Measurements from ENCODE around the gene TBL2. TPM values are rescaled to one million over a fixed set of nuclear protein-coding genes. Genes with fewer than 3 reads are reported as not detected.
"Not testable (repeated sequence)": the region's sequence is repeated elsewhere in the genome, so short reads cannot be mapped to it uniquely, and the experiment has no call there.

The TBL2 gene
- polyA plus RNA-seq, 4 donors = 38.9 to 46.2 (median 41.1) TPM

DNA sequence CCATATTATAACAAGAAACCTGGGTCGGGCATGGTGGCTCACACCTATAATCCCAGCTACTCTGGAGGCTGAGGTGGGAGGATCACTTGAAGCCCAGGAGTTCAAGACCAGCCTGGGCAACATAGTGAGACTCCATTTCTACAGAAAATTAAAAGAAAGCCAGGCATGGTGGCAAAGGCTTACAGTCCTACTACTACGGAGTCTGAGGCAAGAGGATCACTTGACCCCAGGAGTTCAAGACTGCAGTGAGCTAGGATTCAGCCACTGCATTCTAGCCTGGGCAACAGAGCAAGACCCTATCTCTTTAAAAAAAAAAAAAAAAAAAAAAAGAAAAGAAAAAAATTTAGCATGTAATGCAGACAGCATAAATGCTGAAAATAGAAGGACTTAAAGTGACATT lies 39.9 kb downstream of the TBL2 start:
- DNase-seq (ENCODE audit: low read depth in 4 of 4, low spot score in 3 of 4) = not testable (repeated sequence)

DNA sequence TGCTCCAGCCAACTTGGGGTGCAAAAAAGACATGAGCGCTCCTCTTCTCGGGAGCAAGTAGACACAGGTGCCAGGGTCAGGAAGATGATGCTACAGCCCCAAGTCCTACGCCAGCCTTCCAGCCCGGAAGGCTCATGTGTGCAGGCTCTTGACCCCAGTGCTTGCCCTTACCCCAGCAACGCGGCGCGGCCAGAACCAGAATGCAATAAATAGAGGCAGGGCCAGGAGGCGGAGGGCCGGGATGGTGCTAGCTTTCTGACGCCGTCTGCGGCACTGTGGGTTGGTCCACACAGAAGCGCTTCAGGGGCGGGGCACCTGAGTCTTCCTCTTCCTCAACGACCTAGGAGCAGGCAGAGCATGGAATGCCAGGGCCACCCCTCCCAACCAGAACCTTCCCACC lies 41.3 kb downstream of the TBL2 start:
- no peak for DNase-seq (ENCODE audit: low read depth in 4 of 4, low spot score in 3 of 4)

DNA sequence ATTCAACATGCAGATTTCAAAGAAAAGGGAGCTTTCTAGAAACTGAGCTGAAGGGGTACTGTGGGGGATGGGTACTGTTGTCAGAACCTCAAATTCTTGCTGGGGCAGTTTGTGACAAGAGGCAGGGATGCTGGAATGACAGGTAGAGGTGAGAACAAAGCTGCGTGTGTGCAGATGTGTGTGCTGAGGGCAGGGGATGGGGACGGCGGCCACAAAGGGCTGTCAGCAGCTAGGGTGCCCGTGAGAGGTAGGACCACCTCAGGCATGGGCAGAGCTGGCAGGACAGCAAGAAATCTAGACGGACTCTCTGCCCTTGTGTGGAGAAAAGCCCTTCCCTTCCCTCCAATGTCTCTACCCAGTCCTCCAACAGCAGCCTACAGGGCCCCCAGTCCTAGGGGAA lies 41.9 kb downstream of the TBL2 start:
- no peak for DNase-seq (ENCODE audit: low read depth in 4 of 4, low spot score in 3 of 4)

DNA sequence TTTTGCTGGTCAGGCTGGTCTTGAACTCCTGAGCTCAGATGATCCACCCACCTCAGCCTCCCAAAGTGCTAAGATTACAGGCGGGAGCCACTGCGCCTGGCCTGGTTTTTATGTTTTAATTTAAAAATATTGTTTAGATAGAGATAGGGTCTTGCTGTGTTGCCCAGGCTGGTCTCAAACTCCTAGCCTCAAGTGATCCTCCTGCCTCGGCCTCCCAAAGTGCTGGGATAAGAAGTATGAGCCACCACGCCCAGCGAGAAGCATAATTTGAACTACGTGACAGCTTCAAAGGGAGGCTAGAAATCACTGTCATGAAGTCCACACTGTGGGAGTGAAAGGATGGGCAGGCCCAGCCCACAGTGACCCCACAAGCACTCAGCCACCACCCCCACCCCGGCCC lies 42.5 kb downstream of the TBL2 start:
- not testable (repeated sequence) for DNase-seq (ENCODE audit: low read depth in 4 of 4, low spot score in 3 of 4)

DNA sequence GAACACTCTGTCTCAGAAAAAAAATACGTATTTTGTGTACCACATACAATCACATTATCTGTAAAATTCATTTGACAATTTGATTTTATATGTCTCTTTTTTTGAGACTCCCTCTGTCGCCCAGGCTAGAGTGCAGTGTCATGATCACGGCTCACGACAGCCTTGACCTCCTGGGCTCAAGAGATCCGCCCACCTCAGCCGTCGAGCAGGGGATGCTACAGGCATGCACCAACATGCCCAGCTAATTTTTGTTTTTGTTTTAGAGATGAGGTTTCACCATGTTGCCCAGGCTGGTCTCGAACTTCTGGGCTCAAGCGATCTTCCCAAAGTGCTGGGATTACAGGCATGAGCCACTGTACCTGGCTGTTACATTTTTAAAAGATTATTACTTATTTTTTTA lies 44.6 kb downstream of the TBL2 start:
- DNase-seq (ENCODE audit: low read depth in 4 of 4, low spot score in 3 of 4) = no peak

DNA sequence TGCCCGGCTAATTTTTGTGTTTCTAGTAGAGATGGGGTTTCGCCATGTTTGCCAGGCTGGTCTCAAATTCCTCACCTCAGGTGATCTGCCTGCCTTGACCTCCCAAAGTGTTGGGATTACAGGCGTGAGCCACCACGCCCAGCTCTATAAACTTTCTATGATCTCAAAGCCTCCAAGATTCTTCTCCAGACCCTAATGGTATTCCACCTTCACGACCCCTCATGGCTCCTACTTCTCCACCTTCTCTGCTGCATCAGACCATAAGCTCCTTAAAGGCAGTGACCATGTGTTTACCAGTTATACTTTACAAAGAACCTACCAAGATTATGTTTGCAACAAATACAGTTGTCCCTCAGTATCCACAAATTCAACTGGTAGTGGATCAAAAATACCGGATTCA lies 46.2 kb downstream of the TBL2 start:
- DNase-seq (ENCODE audit: low read depth in 4 of 4, low spot score in 3 of 4) = no peak

DNA sequence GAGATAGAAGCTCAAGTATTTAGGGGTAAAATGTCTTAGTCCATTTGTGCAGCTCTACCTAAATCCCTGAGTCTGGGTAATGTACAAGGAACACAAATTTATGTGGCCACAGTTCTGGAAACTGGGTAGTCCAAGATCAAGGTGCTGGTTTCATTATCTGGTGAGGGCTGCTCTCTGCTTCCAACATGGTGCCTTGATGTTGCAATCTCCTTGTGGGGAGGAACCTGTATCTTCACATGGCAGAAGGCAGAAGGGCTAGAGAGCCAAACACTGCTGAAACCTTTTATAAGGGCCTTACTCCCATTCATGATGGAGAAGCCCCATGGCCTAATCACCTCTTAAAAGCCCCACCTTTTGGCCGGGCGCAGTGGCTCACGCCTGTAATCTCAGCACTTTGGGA lies 47.6 kb downstream of the TBL2 start:
- DNase-seq (ENCODE audit: low read depth in 4 of 4, low spot score in 3 of 4) = no peak

DNA sequence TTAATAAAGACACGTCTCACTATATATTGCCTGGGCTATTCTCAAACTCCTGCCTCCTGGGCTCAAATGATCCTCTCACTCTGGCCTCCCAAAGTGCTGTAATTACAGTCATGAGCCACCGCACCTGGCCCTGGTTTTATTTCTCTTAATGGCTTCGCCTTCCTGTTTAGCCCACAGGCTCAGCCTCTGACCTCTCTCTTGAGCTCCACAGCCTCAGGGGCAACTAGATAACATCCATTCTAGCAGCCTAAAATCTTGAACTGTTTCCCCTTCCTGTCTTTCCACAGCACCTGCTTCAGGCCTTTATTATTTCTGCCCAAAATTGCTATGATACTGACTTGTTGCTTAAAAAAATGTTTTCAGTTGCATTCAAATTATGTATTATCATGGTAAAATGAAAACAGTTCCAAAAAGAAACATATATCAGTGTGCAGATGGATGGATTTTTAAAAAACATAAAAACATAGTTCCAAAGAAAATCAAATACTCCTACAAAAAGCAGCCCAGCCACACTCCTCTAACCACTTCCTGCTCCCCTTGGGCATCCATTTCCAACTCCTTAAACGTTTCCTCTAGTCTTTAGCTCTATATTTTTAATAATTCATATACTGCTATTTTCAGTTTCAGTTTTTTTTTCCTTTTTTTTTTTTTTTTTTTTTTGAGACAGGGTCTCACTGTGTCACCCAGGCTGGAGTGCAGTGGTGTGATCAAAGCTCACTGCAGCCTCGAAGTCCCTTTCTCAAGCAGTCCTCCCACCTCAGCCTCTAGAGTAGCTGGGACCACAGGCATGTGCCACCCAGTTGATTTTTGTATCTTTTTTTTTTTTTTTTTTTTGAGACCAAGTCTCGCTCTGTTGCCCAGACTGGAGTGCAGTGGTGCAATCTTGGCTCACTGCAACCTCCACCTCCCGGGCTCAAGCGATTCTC lies 51.2 kb downstream of the TBL2 start:
- no peak for DNase-seq (ENCODE audit: low read depth in 4 of 4, low spot score in 3 of 4)

DNA sequence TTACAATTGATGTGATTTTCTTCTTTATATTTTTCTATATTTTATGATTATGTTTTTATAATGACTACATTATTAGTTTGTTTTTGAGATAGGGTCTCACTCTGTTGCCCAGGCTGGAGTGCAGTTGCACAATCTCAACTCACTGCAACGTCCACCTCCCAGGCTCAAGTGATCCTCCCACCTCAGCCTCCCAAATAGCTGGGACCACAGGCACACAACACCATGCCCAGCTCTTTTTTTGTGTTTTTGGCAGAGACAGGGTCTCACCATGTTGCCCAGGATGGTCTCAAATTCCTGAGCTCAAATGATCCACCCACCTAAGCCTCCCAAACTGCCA lies 52.3 kb downstream of the TBL2 start:
- not testable (repeated sequence) for DNase-seq (ENCODE audit: low read depth in 4 of 4, low spot score in 3 of 4)

DNA sequence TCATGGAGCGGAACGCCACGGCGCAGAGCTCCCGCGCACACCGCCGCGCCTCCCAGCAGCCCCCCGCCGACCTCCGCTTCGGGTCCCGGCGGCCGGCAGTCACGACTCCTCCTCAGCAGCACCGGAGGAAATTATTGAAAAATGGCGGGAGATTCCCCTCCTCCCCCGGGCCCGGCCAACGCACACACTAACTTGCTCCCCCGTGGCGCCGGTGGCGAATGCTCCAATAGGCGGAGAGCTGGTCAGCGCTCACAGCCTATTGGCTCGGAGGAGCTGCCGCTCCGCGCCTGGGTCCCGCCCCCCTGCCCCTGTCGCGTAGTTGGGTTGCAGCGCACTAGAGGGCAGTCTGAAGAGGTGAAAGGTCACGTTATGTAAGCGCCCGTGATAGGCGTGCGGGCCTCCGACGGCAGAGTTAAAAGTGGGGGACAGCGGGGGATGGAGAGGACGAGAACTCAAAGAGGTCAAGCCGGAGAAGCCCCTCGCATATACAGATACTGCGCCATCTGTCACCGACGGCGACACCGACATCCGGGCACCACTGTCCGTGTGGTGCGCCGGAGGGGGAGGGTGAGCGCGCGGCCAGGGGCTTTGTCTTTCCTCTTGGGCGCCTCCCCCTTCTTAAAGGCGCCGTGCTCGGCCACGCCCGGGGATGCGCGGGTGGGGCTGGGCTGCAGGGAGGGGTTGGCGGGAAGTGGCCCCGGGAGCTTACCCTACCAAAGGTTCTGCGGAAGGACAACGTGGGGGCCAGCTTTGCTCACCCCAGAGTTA lies 56.1 kb downstream of the TBL2 start, which contains the start of gene BAZ1B:
Gene BAZ1B, minus strand, starts transcription at position 189 of the 768 bp plus-strand sequence. CDS start 360 bp downstream, outside the sequence.
- peak; percentile 92 to 96 (median 94) for DNase-seq (ENCODE audit: low read depth in 4 of 4, low spot score in 3 of 4)

DNA sequence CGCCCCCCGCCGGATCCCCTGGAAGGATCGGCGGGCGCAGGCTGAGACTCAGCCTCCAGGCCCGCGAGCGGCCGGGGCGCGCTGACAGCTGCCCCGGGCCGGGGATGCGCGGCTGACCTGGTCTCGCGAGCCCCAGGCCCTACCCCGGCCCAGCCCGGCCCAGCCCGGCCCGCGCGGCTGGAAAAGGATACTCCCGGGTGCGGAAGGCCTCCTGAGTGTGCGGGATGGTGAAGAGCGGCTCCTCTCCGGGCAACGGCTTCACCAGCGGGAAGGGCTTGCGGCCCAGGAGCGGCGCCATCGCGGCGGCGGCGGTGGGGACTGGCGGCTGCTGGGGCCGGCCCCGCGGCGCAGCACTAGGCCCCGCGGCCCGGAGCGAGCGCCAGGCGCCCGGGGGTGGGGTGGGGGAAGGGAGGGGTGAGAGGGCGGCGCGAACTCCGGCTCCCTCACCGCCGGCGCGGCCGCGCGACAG lies 56.7 kb downstream of the TBL2 start:
- peak in 3 of 4 donors; percentile 28 to 53 (median 50) for DNase-seq (ENCODE audit: low read depth in 4 of 4, low spot score in 3 of 4)

DNA sequence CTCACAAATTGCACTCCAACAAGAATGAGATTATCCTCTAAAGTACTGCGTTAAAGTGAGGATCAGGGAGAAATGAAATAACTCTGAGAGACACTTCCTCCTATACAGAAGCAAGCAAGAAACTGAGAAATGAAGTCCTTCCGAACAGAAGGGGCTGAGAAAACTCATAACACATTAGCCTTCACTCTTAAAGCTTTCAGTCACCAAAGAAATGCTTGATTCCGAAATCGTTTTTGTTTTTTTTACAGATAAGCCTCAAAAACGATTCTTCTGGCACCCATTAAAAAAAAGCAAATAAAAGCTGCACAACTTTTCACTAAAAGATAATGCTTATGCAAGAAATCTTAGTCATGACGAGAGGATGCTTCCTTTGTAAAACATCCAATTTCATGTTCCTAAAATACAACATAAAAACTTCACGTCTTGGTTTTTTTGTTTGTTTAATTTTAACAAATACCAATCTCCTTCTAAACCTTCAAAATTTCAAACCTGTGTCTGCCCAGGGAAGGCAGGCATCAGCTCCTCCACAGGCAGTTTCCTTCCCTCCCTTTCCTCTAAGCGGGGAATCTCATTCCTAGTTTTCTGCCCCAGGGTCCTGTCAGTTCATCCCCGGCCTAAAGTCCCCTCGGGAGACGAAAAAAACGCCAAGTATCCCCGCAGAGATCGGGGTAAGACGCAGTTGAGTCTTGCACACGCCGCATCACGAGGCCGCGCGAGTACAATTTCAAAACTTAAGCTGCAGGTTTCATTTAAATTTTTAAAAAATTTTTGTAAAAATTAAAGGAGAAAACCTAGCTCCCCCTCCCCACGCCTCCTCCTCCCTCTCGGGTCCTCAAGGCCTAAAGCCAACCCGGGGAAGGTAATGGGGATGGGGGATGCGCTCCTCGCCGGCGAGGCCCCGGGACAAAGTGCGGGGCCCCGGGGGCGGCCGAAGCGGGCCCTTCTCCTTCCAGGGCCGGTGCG lies 57.4 kb downstream of the TBL2 start:
- peak in 2 of 4 donors; percentile 3 to 17 for DNase-seq (ENCODE audit: low read depth in 4 of 4, low spot score in 3 of 4)

DNA sequence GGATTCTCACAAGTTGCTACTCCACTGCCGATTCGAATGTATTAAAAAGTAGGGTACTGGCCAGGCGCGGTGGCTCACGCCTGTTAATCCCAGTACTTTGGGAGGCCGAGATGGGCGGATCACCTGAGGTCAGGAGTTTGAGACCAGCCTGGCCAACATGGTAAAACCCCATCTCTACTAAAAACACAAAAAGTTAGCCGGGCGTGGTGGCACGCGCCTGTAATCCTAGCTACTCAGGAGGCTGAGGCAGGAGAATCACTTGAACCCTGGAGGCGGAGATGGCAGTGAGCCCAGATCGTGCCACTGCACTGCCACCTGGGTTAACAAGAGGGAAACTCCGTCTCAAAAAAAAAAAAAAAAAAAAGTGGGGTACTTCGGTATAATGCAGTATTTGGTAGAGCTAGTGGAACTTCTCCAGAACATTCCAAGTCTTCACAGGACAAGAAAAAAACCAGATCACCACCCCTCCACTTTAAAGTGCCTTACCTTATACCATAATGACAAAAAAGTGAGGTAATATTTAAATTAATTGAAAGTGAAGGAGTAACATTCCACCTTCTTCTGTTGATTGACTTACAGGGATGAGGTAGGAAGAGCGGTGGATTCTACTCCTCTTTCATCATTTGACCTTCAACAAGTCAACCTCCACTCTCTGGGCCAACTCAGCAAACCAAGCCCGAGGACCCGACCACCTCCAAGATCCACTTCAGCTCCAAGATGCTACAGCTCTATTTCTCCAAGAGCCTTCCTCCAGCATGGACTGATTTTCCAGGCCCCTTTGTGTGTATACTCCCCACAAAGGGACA lies 58.3 kb downstream of the TBL2 start:
- DNase-seq (ENCODE audit: low read depth in 4 of 4, low spot score in 3 of 4) = no peak

DNA sequence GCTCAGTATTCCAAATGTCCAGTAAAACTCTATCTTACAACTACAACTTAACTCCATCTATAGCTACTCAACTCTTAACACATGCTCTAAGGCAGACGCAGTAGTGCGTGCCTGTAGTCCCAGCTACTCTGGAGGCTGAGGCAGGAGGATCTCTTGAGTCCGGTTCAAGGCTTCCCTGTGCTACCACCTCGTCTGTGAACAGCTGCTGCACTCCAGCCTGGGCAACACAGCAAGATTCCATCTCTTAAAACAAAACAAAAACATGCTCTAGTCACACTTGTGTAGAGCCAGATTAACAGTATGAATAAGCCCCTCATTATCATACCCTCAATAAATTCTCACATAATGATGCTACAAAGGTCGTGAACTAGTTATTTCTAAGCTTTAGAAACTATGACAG lies 59.9 kb downstream of the TBL2 start:
- DNase-seq (ENCODE audit: low read depth in 4 of 4, low spot score in 3 of 4) = no peak

Other genes starting within 250 kb of the TBL2 start
- under 1 TPM; 0.29 to 0.64 (median 0.47) TPM for gene FZD9, start 144.8 kb downstream of the TBL2 start, polyA plus RNA-seq (ENCODE audit: insufficient read length in 4 of 4)
- gene BAZ1B, start 56.3 kb downstream of the TBL2 start, polyA plus RNA-seq (ENCODE audit: insufficient read length in 4 of 4) = 10 to 100 TPM; 69.0 to 78.0 (median 73.6) TPM
- 10 to 100 TPM; 37.3 to 43.0 (median 39.5) TPM for gene BCL7B, start 20.9 kb downstream of the TBL2 start, polyA plus RNA-seq (ENCODE audit: insufficient read length in 4 of 4)
- 1 to 10 TPM; 2.6 to 5.1 (median 4.3) TPM for gene MLXIPL, start 45.9 kb upstream of the TBL2 start, polyA plus RNA-seq (ENCODE audit: insufficient read length in 4 of 4)
- 10 to 100 TPM; 12.1 to 19.4 (median 14.7) TPM for gene VPS37D, start 89.3 kb upstream of the TBL2 start, polyA plus RNA-seq (ENCODE audit: insufficient read length in 4 of 4)
- 10 to 100 TPM; 11.5 to 12.8 (median 11.7) TPM for gene DNAJC30, start 104.9 kb upstream of the TBL2 start, polyA plus RNA-seq (ENCODE audit: insufficient read length in 4 of 4)
- gene BUD23, start 105.0 kb upstream of the TBL2 start, polyA plus RNA-seq (ENCODE audit: insufficient read length in 4 of 4) = 100 to 1,000 TPM in 1 of 4 donors, 10 to 100 TPM in 3; 79.9 to 104 (median 88.3) TPM
- 10 to 100 TPM in 1 of 4 donors, 1 to 10 TPM in 3; 7.3 to 11.2 (median 8.8) TPM for gene STX1A, start 141.1 kb upstream of the TBL2 start, polyA plus RNA-seq (ENCODE audit: insufficient read length in 4 of 4)
- 10 to 100 TPM; 27.7 to 31.2 (median 29.6) TPM for gene ABHD11, start 160.2 kb upstream of the TBL2 start, polyA plus RNA-seq (ENCODE audit: insufficient read length in 4 of 4)
- gene CLDN3, start 191.7 kb upstream of the TBL2 start, polyA plus RNA-seq (ENCODE audit: insufficient read length in 4 of 4) = 10 to 100 TPM; 32.9 to 69.5 (median 42.5) TPM

Data from right renal pelvis (tissue), 4 donors.